GM12801 (cell line): ENCODE results near the gene LAT.

Experiments
- CTCF ChIP-seq: IDR thresholded peaks from one replicate; pipeline ENCODE4 v1.5.1; 2011; ENCODE audit warnings: control low read depth; ENCODE audit not compliant: insufficient read length; ENCODE audit errors: extremely low read depth

LAT gene

GRCh38 chr16:29029168-29029994, 44.5 kb downstream of the LAT start:
- no peak for TF ChIP-seq CTCF

GRCh38 chr16:29030086-29030840, 45.4 kb downstream of the LAT start:
- TF ChIP-seq CTCF, result no peak
